NB4 (cell line): ENCODE measurements around the gene PPP1R9B.

Experiments used
- CTCF ChIP-seq: IDR thresholded peaks from one replicate; pipeline ENCODE4 v1.5.1; 2012; ENCODE audit warnings: low read depth, low read length
- MAX ChIP-seq: IDR thresholded peaks from 2 replicates; pipeline ENCODE4 v1.6.1; 2011; ENCODE audit warnings: low read depth, low read length
- POLR2A ChIP-seq: IDR thresholded peaks from 2 replicates; pipeline ENCODE4 v1.6.1; 2011; ENCODE audit warnings: mild to moderate bottlenecking; ENCODE audit not compliant: insufficient read length; ENCODE audit errors: extremely low read depth

GRCh38 chr17:50109785-50110184, 40.7 kb downstream of the PPP1R9B start:
- TF ChIP-seq CTCF (no peak), POLR2A (no peak), MAX (no peak)
